OCI-LY3 (cell line): Measurements from ENCODE around the gene CRYBG3.

Experiments used
- EZH2phosphoT487 ChIP-seq: fragments of 200-600 bp; shearing (Covaris generic); IDR thresholded peaks from 2 replicates; pipeline ENCODE4 v1.6.1; 2018; ENCODE audit warnings: antibody characterized with exemption, mixed run types, low read depth
- TF ChIP-seq, protein P1 (sequence below): fragments of 200-600, 300-600 bp; sonication (generic); IDR thresholded peaks from 2 replicates; pipeline ENCODE4 v1.5.1; 2014; ENCODE audit warnings: antibody characterized with exemption, low read length, low read depth

DNA sequence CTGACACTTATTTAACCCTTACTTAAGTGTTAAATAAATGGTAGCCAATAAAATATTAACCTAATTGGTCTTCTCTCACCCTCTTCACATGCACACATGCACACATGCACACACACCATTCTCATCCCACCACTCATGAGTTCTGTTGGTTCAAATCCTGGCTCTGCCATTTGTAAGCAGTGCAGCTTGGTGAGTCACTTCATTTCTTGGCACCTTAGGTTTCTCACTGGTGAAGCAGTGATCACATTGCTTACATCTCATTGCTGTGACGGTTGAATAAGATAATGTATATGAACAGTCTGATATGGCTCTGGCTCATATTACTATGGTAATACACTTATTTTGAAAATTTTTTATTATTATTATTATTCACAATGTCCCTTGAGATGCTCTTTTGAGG, 116.6 kb downstream of the CRYBG3 start:
- TF ChIP-seq, protein P1, sequence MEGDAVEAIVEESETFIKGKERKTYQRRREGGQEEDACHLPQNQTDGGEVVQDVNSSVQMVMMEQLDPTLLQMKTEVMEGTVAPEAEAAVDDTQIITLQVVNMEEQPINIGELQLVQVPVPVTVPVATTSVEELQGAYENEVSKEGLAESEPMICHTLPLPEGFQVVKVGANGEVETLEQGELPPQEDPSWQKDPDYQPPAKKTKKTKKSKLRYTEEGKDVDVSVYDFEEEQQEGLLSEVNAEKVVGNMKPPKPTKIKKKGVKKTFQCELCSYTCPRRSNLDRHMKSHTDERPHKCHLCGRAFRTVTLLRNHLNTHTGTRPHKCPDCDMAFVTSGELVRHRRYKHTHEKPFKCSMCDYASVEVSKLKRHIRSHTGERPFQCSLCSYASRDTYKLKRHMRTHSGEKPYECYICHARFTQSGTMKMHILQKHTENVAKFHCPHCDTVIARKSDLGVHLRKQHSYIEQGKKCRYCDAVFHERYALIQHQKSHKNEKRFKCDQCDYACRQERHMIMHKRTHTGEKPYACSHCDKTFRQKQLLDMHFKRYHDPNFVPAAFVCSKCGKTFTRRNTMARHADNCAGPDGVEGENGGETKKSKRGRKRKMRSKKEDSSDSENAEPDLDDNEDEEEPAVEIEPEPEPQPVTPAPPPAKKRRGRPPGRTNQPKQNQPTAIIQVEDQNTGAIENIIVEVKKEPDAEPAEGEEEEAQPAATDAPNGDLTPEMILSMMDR = no peak
- TF ChIP-seq EZH2phosphoT487 = no peak
